Neural crest cell (in vitro differentiated cells): ENCODE results near the gene CSRP1. TPM values are rescaled to one million over a fixed set of nuclear protein-coding genes. Genes with fewer than 3 reads are reported as not detected.

Experiments used
- DNase-seq: peaks from one replicate; pipeline ENCODE4 v3.0.0; 2021; ENCODE audit warnings: low read depth, mixed read lengths, low spot score
- H3K27ac Mint-ChIP-seq: one replicate; pipeline ENCODE4 v1.8.0; 2021; ENCODE audit warnings: mild to moderate bottlenecking, mixed read lengths; ENCODE audit not compliant: unreplicated experiment
- H3K27me3 Mint-ChIP-seq: 2 replicates; pipeline ENCODE4 v1.8.0; 2021; ENCODE audit warnings: low read depth, mild to moderate bottlenecking, mixed read lengths
- H3K36me3 Mint-ChIP-seq: 2 replicates; pipeline ENCODE4 v1.8.0; 2021; ENCODE audit warnings: low read depth, mild to moderate bottlenecking, mixed read lengths
- H3K4me1 Mint-ChIP-seq: 2 replicates; pipeline ENCODE4 v1.8.0; 2021; ENCODE audit warnings: mixed read lengths
- H3K4me3 Mint-ChIP-seq: one replicate; pipeline ENCODE4 v1.8.0; 2021; ENCODE audit warnings: mild to moderate bottlenecking, mixed read lengths
- H3K9me3 Mint-ChIP-seq: 2 replicates; pipeline ENCODE4 v1.8.0; 2021; ENCODE audit warnings: mixed read lengths
- CTCF ChIP-seq: fragments of 200-600 bp; sonication (generic); conservative IDR thresholded peaks from 2 replicates; pipeline ENCODE4 v1.5.0; 2021; ENCODE audit warnings: antibody characterized with exemption, mild to moderate bottlenecking
- total RNA-seq: library from RNA; stranded (reverse); gene quantifications from 2 replicates; pipeline ENCODE4 v1.2.1, GENCODE V29; 2021

Gene CSRP1
- total RNA-seq, 1 donor from 2014 or later, result 1.5 TPM

GRCh38 chr1:201538612-201539551, 32.0 kb upstream of the CSRP1 start, which contains the start of gene NAV1:
TSS of gene NAV1 (plus strand) at chr1:201539127. CDS start at chr1:201622885, 83,758 bp downstream.
- Mint-ChIP-seq H3K27me3 (peaks cover 91% of the 10 kb centered on the region), H3K4me1 (peaks cover 26% of the 10 kb centered on the region), H3K4me3 (peak within 1 kb of the TSS; percentile 89), H3K27ac (no peak within 1 kb of the TSS), H3K36me3 (no peaks in the 10 kb centered on the region), H3K9me3 (no peaks in the 10 kb centered on the region)
- peak; percentile 63 for DNase-seq
- peak; percentile 23 for TF ChIP-seq CTCF

GRCh38 chr1:201537891-201538611, 31.1 kb upstream of the CSRP1 start:
- TF ChIP-seq CTCF, result no peak
- Mint-ChIP-seq H3K4me1 (peaks cover 26% of the 10 kb centered on the region), H3K36me3 (no peaks in the 10 kb centered on the region), H3K27ac (no peak overlapping the region), H3K9me3 (no peaks in the 10 kb centered on the region), H3K4me3 (peak overlapping the region; percentile 83), H3K27me3 (peaks cover 92% of the 10 kb centered on the region)
- no peak for DNase-seq

DNA sequence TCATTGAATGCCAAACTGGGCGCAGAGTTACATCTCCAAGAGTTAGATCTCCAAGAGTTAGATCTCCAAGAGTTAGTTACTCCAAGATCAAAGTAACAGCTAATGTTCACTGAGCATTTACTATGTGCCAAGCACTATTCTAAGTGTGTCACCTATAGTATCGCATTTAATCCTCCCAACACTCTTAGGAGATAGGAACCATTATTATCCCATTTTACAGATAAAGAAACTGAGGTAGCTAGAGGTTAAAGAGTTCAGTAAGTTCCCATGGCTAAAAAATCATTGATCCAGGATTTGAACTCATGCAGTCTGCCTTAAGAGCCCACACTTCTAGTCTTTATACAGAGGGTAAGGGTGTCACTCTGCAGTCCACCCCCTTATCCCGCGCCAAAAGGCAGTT, 30.5 kb upstream of the CSRP1 start:
- TF ChIP-seq CTCF, result no peak
- DNase-seq, result no peak
- peaks cover 90% of the 10 kb centered on the region for H3K27me3 Mint-ChIP-seq
- H3K4me1 Mint-ChIP-seq, result peaks cover 31% of the 10 kb centered on the region
- no peak overlapping the region for H3K27ac Mint-ChIP-seq
- no peaks in the 10 kb centered on the region for H3K36me3 Mint-ChIP-seq
- H3K4me3 Mint-ChIP-seq, result peak overlapping the region; percentile 33
- no peaks in the 10 kb centered on the region for H3K9me3 Mint-ChIP-seq

DNA sequence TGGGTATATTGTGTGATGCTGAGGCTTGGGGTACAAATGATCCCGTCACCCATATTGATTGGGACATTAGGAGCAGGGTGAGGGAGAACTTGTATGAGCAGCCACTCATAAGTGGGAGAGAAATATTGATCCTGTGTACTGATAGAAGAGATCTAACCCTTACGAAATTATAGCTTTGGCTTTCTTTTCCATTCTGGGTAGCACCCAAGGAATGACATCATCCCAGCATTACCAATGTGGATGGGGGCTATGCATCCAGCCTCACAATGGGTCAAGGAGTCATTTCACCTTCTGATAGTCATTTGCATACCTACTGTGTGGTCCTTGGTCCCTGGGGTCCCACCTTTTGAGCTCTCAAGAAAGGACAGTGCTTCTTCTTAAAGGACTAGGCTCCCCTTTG, 30.1 kb upstream of the CSRP1 start:
- Mint-ChIP-seq H3K4me1 (peaks cover 35% of the 10 kb centered on the region), H3K27me3 (peaks cover 90% of the 10 kb centered on the region), H3K27ac (no peak overlapping the region), H3K4me3 (peak overlapping the region; percentile 33), H3K36me3 (no peaks in the 10 kb centered on the region), H3K9me3 (no peaks in the 10 kb centered on the region)
- DNase-seq, result no peak
- TF ChIP-seq CTCF, result no peak

- peak overlapping the region; percentile 33 for H3K4me3 Mint-ChIP-seq
- H3K27me3 Mint-ChIP-seq, result peaks cover 85% of the 10 kb centered on the region
- no peaks in the 10 kb centered on the region for H3K36me3 Mint-ChIP-seq
- peaks cover 35% of the 10 kb centered on the region for H3K4me1 Mint-ChIP-seq
- DNase-seq, result no peak
- H3K27ac Mint-ChIP-seq, result no peak overlapping the region
- H3K9me3 Mint-ChIP-seq, result no peaks in the 10 kb centered on the region
- TF ChIP-seq CTCF, result no peak
Measured at GRCh38 chr1:201536558-201536957, 29.6 kb upstream of the CSRP1 start.
